GM18526 (cell line): ENCODE data around the gene MTA3.

Experiments used
- POLR2A ChIP-seq: IDR thresholded peaks from 3 replicates; pipeline ENCODE4 v1.6.1; 2011; ENCODE audit not compliant: insufficient read length; ENCODE audit errors: extremely low read depth

MTA3 gene

DNA sequence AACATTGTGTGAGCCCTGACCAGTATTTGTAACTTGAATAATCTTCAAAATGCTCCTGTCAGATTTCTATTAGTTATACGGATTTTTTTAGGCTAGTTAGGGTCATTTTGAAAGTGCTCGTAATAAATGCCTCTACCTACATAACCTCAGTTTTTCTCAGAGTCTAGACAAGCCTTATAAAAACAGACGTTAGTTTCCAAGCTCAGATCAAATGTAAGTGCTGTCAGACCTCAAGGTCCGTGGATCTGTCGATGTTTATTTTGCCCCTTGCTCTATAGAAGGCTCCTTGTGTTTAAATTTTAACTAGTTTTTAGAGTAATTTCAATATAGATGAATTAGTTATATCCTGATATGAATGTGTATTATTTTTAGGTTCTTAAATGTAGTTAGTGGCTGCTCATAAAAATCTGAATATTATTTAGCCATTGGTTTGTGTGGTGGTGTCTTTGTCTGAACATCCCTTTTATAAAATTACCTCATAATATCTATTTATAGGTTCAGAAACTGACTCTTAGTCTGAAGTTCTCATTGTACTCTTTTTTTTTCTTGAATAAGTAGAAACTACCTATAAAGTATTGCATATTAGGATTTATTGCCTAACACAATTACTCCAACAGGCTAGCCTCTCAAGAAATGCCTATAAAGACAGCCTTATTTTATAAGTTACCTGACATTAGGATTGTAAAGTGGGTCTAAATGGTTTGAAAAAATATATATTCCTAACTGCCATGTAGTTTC is 71.1 kb downstream of the MTA3 start:
- no peak for TF ChIP-seq POLR2A

DNA sequence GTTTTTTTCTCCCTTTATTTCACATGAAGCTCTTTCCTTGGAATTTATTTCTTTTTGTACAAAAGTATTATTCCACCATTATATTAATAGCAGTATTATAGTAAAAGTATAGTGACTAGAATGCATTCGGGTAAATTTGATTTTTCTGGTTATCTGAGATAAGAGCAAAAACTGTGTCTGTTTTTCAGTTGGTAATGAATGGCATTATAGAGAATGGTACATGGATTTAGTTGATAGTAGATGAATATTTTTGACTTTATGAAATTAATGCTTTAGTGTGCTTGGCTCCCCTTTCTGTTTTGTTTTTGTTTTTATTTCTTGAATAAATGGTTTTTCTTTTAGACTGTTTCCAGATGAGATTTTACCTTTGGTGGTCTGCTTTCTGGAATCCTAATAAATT is 71.8 kb downstream of the MTA3 start:
- no peak for TF ChIP-seq POLR2A

DNA sequence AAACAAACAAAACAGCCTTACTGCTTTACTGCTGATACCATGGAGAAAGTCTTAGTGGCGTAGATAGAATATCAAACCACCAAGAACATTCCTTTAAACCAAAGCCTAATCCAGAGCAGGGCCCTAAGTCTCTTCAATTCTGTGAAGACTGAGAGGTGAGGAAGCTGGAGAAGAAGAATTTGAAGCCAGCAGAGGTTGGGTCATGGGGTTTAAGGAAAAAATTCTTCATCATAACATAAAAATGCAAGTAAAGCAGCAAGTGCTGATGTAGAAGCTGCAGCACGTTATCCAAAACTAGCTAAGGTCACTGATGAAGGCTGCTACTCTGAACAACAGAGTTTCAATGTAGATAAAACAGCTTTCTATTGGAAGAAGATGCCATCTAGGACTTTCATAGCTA is 77.1 kb downstream of the MTA3 start:
- no peak for TF ChIP-seq POLR2A

DNA sequence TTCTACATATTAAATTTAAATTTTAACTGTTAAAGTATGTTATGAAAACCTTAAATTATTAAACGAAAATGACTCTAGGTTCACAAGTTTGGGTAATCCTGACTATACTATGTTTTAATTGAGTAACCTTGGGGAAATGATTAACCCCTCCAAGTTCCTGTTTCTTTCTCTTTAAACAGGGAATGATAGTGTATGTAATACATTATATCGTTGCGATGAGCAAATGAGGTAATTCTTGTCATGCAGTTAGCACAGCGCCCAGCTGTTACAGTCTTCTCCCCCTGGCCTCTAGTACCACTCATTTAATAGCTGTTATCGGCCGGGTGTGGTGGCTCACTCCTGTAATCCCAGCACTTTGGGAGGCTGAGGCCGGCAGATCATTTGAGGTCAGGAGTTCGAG is 80.4 kb downstream of the MTA3 start:
- TF ChIP-seq POLR2A = no peak

DNA sequence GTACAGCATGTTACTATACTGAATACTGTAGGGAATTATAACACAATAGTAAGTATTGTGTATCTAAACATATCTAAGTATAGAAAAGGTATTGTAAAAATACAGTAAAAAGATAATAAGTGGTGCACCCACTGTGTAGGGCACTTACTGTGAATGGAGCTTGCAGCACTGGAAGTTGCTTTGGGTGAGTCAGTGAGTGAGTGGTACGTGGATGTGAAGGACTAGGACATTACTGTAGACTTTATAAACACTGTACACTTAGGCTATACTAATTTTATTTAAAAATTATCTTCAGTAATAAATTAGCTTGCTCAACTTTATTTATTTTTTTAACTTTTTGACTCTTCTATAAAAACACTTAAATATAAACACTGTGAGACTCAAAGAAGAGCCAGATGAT is 82.6 kb downstream of the MTA3 start:
- TF ChIP-seq POLR2A = no peak

DNA sequence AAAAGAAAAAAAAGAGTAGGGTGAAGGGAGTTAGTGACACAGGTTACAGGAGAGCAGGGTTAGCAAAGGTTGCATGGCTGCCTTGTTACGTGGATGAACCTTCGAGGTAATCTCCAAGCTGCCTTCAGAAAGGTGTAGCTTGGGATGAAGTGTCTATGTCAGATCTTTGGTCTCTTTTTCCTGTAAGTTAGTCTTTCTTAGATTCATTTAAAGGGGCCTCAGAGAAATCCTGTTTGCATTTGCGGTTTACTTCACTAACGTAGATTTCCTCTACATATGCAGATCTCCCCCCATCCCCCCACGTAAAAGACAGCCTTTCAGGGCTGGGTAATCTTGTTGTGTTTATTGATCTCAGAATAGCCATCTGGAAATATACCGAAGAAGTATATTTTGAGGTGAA is 83.7 kb downstream of the MTA3 start:
- TF ChIP-seq POLR2A = no peak

DNA sequence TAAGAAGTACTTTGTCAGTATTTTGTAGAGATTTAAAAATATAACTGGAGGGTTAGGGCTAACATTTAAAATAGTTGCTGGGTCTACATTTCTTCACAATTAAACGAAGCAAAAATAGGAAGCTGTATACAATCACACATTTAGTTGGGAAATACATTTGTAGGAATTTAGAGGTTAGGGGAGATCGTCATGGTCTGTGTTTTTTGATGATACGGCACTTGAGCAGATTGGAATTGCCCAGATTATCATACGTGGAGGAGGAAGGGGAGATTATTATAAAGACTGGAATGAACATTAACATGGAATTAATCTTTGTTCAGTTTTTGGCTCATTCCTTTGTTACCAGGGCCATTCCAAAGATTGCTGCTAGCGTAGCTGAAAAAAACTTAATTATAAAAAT is 84.6 kb downstream of the MTA3 start:
- TF ChIP-seq POLR2A = no peak

DNA sequence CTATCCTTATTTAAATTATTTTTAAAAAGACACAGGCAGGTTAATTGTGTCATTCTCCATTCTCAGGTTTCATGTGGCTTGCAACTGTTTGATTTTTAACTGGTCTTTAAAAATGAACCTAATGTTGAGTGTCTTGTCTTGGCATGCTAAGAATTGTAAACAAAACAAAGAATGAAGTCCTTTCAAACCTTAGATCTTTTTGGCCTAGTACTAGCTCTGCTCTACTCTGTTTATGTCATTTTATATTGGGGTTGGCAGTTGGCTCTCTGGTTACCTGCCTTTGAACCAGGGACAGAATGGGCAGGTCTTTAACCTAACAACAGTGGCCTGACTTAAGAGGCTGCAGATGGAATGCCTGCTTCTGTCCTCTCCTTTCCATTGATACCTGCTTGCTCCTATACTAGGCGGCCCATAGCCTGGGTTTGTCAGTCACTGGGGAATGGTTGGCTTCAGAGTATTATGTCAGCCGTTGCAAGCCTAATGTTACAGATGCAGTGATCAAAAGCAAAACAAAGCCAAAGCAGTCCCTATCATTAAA is 85.5 kb downstream of the MTA3 start:
- no peak for TF ChIP-seq POLR2A

DNA sequence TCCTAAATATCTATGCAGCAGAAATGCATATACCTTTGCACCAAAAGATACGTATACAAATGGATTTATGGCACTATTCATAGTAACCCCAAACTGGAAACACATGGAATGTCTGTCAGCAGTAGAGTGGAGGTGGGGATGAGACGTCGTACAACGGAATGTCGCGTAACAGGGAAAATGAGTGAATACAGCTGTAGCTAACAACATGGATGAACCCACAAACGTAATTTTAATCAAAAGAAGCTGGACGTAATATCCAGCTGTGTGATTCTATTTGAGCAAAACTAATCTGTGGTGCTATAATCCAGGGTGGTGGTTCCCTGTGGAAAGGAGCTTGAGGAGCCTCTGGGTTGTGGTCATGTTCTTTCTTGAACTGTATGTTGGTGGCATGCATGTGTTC is 89.9 kb downstream of the MTA3 start:
- TF ChIP-seq POLR2A = no peak

DNA sequence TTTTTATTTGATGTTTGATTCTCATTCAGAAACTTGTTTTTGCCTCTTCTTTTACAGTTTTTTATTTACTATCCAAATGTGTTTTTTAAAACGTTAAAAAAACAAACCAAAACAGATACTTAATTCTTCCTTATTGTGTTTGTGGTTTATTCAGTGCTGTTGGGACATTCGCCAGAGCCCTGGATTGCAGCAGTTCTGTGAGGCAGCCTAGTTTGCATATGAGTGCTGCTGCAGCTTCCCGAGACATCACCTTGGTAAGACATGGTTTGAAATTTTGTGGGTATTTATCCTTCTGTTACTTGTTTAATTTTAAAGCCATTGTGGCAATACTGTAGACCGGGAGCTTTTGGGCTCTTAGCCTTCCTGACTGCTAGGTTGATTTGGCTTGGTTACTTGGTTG is 91.2 kb downstream of the MTA3 start:
- no peak for TF ChIP-seq POLR2A

DNA sequence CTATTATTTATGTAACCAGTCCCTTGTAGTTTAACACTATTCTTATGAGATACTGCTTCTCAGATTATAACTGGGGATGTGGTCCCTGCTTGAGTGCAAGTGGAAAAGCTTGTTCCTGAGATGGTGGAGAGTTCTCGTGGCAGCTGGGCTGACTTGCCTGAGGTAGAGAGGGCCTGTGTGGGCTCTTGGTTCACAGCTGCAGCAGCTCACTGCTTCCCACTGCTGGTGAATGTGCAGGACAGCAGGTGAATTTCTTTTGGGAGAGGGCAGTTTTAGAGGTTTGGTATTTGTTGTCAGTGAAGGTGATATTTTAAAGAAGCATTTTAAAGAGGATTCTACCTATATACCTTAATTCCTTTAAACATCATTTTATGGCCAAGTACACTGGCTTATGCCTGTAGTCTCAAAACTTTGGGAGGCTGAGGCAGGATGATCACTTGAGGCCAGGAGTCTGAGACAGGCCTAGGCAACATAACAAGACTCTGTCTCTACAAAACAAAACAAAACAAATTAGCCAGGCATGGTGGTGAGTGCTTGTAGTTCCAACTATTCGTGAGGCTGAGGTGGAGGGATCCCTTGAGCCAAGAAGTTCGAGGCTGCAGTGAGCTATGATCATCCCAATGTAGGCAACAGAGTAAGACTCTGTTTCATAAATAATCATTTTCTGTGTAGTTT is 94.8 kb downstream of the MTA3 start:
- TF ChIP-seq POLR2A = no peak

DNA sequence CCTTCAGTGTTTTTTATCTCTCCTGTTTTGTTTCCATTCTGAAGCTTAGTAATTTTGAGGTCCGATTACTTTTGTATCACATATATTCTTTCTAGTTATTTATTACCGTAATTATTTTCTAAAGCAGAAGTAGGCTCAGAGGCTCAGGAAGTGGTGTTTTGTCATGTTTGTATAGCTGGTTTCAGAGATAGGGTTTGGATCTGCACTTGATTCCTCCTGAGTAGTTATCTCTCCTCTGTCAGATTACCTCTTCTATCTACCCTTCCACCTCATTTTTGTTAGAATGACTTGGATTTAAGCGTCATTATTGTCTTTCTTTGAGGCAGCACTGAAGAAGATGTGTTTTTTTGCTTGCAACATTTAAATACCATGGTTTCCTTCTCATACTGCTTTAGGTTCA is 95.4 kb downstream of the MTA3 start:
- no peak for TF ChIP-seq POLR2A

DNA sequence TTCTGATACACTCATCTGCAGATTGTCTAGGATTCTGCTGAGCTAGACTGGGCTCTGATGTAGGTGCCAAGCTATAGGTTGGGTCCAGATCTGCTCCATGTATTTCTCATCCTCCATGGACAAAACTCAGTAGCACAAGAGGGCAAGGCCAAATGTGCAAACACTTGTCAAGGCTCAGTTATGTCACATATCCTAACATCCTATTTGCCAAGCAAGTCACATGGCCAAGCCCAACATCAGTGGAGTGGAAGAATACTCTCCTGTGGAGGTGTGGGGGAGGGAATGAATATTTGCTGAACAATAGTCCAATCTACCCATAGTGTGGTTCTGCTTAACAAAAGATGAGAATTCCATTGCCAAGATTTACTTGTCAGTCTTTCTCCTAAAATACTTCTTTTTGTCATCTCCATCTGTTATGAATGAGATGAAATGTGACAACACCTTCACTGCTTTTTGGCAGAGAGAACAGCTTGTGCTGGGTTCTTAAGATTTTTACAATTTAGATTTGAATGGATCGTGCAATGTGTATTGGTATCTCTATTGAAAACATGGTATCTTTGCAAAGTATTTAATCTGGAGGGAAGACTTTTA is 105.7 kb downstream of the MTA3 start:
- no peak for TF ChIP-seq POLR2A

DNA sequence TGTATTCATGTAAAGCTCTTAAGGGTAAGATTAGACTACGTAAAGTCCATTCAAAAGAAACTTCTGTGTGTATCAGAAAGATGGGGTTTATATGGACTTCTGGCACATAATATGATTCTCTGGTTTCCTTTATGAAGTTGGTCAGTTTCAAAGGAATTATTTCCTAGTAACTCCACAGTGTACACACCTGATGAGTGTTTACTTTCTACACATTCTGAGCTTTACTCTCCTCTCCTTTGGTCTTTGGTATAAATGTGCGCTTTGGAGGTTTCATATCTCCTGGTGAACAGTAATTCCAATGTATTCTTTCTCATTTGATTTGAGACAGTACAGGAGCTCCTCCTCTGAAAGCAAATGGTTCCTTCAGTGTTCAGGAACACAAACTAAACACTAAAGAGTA is 107.4 kb downstream of the MTA3 start:
- no peak for TF ChIP-seq POLR2A

DNA sequence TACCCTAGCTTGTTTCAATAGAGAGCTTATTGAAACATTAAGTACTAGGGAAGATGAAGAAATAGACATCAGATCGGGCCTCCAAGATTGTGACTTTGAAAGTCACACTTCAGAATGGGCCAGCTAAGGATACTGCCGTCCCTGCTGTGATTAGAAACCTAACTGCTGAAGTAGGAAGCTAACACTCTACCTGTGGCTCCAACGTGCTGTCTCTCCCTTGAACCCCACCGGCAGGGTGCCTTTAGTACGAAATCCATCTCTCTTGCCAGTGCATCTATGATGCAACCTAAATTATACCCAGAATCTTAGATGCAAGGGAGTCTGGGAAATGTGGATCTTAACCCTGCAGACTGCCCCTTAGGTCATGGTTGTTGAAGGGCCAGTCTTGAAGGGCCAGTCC is 116.9 kb downstream of the MTA3 start:
- no peak for TF ChIP-seq POLR2A

DNA sequence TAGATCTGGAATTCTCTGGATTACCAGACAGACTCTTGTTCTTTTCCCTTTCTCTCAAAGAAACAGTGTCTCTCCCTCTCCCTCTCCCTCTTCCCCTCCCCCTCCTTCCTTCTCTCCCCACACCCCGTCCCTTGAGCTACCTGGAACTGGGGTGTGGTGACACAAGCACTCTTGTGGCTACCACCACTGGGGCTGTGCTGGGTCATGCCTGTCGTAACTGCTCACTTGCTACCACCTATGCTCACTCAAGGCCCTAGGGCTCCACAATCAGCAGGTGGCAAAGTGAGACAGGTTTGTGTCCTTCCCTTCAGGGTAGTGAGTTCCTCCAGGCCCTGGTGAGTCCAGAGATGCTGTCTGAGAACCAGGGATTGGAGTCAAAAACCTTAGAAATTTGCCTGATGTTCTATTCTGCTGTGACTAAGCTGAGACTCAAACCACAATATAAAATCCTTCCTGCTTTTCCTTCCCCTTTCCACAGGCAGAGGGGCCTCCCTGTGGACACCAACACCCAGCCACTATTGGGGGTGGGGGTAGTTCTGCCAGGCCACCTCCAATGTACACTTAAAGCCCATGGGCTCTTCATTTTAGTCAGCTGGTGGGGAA is 124.7 kb downstream of the MTA3 start:
- TF ChIP-seq POLR2A = no peak

DNA sequence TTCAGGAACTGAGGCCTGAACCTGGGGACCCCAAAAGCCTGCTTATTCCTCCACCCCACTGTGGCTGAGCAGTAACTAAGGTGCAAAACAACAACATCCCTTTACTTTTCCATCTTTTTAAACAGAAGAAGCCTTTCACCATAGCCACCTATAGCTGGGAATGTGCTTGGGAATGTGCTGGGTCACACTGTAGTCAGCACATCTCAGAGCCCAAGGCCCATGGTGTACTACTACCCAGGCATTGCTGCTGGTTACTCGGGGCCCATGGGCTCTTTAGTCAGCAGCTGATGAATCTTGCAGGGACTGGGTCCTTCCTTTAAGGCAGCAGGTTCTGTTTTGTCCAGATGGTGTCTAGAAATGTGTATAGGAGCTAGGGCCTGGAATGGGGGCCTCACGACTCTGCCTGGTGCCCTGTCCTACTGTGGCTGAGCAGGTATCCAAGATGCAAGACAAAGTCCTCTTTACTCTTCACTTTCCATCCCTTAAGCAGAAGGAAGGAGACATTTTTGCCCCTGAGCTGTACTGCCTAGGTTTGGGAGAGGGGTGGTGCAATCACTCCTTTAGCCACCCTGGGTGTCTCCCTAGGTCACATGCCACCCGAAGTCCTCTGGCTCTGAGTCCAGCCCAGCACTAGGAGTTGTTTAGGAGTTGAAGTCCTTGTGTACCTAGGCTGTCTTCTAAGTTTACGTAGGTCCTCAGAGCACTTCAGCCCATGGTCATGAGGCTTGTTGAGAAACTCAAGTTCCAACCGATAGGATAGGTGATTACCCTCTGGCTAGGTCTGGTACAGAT is 125.5 kb downstream of the MTA3 start:
- no peak for TF ChIP-seq POLR2A
